ENCODE measurements around the gene RPUSD1. TPM values are rescaled to one million over a fixed set of nuclear protein-coding genes. Genes with fewer than 3 reads are reported as not detected.

Gene RPUSD1
- total RNA-seq, 1 experiment from 2014 or later = 59.9 TPM

DNA sequence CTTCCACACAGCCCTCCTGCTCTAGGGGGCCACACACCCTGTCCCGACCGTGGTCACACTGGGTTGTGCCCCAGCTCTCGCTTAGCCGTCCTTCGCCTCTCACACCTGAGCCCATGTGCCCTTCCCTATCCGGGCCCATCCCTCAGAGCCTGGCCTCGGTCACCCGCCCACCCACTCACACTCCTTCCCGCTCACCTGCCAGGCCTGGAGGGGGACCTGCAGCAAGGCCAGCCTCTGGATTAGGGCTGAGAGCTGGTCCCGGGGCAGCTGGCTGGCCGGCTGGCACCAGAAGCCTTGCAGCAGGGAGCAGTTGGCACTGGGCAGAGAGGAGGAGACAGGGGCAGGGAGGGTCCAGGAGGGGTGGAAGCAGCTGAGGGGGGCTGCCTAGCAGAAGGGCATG is 9.7 kb downstream of the RPUSD1 start:
- Histone ChIP-seq H3K79me2 (ENCODE audit: insufficient read depth, low read length) (no peaks in the 10 kb centered on the region), H3K27ac (ENCODE audit: low read depth, low read length) (0 out of 2 replicates have a peak overlapping the region, but pooled peaks have one; percentile 58), H3K27me3 (ENCODE audit: insufficient read depth, low read length) (no peaks in the 10 kb centered on the region), H3K36me3 (ENCODE audit: control insufficient read depth in 1 of 2, insufficient read depth in 2 of 2, low read length in 2 of 2) (no peaks in the 10 kb centered on the region), H2AFZ (ENCODE audit: low read depth, low read length, poor library complexity, severe bottlenecking) (no peak overlapping the region), H3K4me2 (ENCODE audit: low read length) (peak overlapping the region; percentile 50), H4K20me1 (ENCODE audit: insufficient read depth) (no peaks in the 10 kb centered on the region), H3K9me2 (ENCODE audit: insufficient read depth) (no peaks in the 10 kb centered on the region), H3K4me3 (replicated peaks in 1 of 2; ENCODE audit: low read depth in 1 of 2, low read length in 2 of 2) (no peak overlapping the region), H3K4me1 (ENCODE audit: control insufficient read depth in 1 of 2, insufficient read depth in 2 of 2, low read length in 2 of 2) (peaks cover 26 to 43% of the 10 kb centered on the region in 2 experiments), H3K9ac (ENCODE audit: low read length) (no peak overlapping the region), H3K9me3 (ENCODE audit: control insufficient read depth in 1 of 2, insufficient read depth in 1 of 2, low read depth in 1 of 2, low read length in 2 of 2) (no peaks in the 10 kb centered on the region)
- no TSS peak for BruUV-seq (replicated peaks)
- ATAC-seq (no peak), DNase-seq (ENCODE audit: low read depth, low spot score) (no peak)
- ChIA-PET POLR2A (no interaction called here), RAD21 (ENCODE audit: low non-redundant PET in 1 of 2, low total read pairs in 2 of 2, uncharacterized antibody in 2 of 2, unreplicated experiment in 2 of 2) (no interaction called here), CTCF (no interaction called here)
- intact Hi-C loops (cut with micrococcal nuclease) = no loop called here
- no peak for TF ChIP-seq CEBPB (IDR thresholded peaks at IDR 0.05; ENCODE audit: low read depth)
- TF ChIP-seq ATF3 (IDR thresholded peaks at IDR 0.05) = no peak
- no peak for TF ChIP-seq RAD21 (IDR thresholded peaks at IDR 0.05; ENCODE audit: low read depth)
- no peak for TF ChIP-seq SP1 (IDR thresholded peaks at IDR 0.05; ENCODE audit: low read depth)
- TF ChIP-seq, protein P1, sequence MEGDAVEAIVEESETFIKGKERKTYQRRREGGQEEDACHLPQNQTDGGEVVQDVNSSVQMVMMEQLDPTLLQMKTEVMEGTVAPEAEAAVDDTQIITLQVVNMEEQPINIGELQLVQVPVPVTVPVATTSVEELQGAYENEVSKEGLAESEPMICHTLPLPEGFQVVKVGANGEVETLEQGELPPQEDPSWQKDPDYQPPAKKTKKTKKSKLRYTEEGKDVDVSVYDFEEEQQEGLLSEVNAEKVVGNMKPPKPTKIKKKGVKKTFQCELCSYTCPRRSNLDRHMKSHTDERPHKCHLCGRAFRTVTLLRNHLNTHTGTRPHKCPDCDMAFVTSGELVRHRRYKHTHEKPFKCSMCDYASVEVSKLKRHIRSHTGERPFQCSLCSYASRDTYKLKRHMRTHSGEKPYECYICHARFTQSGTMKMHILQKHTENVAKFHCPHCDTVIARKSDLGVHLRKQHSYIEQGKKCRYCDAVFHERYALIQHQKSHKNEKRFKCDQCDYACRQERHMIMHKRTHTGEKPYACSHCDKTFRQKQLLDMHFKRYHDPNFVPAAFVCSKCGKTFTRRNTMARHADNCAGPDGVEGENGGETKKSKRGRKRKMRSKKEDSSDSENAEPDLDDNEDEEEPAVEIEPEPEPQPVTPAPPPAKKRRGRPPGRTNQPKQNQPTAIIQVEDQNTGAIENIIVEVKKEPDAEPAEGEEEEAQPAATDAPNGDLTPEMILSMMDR (IDR thresholded peaks at IDR 0.05 in 2 of 3, conservative IDR thresholded peaks at IDR 0.05 in 1 of 3; ENCODE audit: borderline replicate concordance in 1 of 3, insufficient read depth in 1 of 3, low read depth in 2 of 3, low read length in 2 of 3) = no peak
- TF ChIP-seq JUND (IDR thresholded peaks at IDR 0.05) = no peak
- TF ChIP-seq ZBTB33 (IDR thresholded peaks at IDR 0.05; ENCODE audit: extremely low read depth, insufficient replicate concordance, low read length) = no peak
- no peak for TF ChIP-seq TCF7L2 (IDR thresholded peaks at IDR 0.05; ENCODE audit: borderline replicate concordance, extremely low read depth, insufficient read depth, insufficient read length)

All from HCT116 (cell line).